GM12878 (cell line): ENCODE measurements around the gene ENTPD5.
"Not testable (repeated sequence)": the region's sequence is repeated elsewhere in the genome, so short reads cannot be mapped to it uniquely, and the experiment has no call there.

Experiments
- EP300 ChIP-seq, 2 experiments: fragments of 150-350 bp in 1 of 2; IDR thresholded peaks; 2 replicates each; pipeline ENCODE4 v1.6.1; 2011 to 2012; ENCODE audit warnings: low read depth in 2 of 2, low read length in 2 of 2, borderline replicate concordance in 1 of 2, improper control_type of control experiment in 1 of 2, inconsistent platforms in 1 of 2; ENCODE audit not compliant: control insufficient read depth in 1 of 2
- POLR2A ChIP-seq: IDR thresholded peaks from 2 replicates; pipeline ENCODE4 v1.6.1; 2011; ENCODE audit warnings: low read depth, mild to moderate bottlenecking, low read length
- POLR2AphosphoS2 ChIP-seq: IDR thresholded peaks from 2 replicates; pipeline ENCODE4 v1.6.1; 2011; ENCODE audit warnings: low read depth, mild to moderate bottlenecking, low read length, improper control_type of control experiment, moderate library complexity
- SREBF2 ChIP-seq: IDR thresholded peaks from 2 replicates; pipeline ENCODE4 v1.6.1; 2012; ENCODE audit warnings: mild to moderate bottlenecking, low read length
- TF ChIP-seq, protein P1 (sequence below), 3 experiments: IDR thresholded peaks in 2 of 3; conservative IDR thresholded peaks in 1 of 3; 2 replicates each; pipeline ENCODE4 v1.5.1; 2011; ENCODE audit warnings: low read depth in 3 of 3, low read length in 3 of 3, mild to moderate bottlenecking in 3 of 3, control low read depth in 2 of 3, moderate library complexity in 2 of 3, inconsistent platforms in 1 of 3, mixed read lengths in 1 of 3; ENCODE audit not compliant: control insufficient read depth in 2 of 3, insufficient read depth in 1 of 3; ENCODE audit errors: extremely low read depth in 1 of 3
- TF ChIP-seq, protein P2 (sequence below): fragments of 450-650 bp; IDR thresholded peaks from 2 replicates; pipeline ENCODE4 v1.6.1; 2017; ENCODE audit warnings: mild to moderate bottlenecking, moderate library complexity

DNA sequence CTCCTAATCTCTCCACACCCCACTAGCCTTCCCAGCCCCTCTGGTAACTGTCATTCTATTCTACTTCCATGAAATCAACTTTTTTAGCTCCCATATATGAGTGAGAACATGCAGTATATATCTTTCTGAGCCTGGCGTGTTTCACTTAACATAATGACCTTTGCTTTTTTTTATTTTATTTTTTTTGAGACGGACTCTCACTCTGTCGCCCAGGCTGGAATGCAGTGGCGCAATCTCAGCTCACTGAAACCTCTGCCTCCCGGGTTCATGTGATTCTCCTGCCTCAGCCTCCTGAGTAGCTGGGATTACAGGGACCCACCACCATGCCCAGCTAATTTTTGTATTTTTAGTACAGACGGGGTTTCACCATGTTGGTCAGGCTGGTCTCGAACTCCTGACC lies 30.4 kb downstream of the ENTPD5 start:
- TF ChIP-seq POLR2AphosphoS2; SREBF2; POLR2A; EP300 (IDR thresholded peaks at IDR 0.05; ENCODE audit: borderline replicate concordance in 1 of 2, control insufficient read depth in 1 of 2, low read depth in 2 of 2, low read length in 2 of 2): not testable (repeated sequence)
- TF ChIP-seq, protein P1, sequence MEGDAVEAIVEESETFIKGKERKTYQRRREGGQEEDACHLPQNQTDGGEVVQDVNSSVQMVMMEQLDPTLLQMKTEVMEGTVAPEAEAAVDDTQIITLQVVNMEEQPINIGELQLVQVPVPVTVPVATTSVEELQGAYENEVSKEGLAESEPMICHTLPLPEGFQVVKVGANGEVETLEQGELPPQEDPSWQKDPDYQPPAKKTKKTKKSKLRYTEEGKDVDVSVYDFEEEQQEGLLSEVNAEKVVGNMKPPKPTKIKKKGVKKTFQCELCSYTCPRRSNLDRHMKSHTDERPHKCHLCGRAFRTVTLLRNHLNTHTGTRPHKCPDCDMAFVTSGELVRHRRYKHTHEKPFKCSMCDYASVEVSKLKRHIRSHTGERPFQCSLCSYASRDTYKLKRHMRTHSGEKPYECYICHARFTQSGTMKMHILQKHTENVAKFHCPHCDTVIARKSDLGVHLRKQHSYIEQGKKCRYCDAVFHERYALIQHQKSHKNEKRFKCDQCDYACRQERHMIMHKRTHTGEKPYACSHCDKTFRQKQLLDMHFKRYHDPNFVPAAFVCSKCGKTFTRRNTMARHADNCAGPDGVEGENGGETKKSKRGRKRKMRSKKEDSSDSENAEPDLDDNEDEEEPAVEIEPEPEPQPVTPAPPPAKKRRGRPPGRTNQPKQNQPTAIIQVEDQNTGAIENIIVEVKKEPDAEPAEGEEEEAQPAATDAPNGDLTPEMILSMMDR (IDR thresholded peaks at IDR 0.05 in 2 of 3, conservative IDR thresholded peaks at IDR 0.05 in 1 of 3; ENCODE audit: control insufficient read depth in 2 of 3, extremely low read depth in 1 of 3, insufficient read depth in 1 of 3, low read depth in 3 of 3, low read length in 3 of 3): not testable (repeated sequence)
- TF ChIP-seq, protein P2, sequence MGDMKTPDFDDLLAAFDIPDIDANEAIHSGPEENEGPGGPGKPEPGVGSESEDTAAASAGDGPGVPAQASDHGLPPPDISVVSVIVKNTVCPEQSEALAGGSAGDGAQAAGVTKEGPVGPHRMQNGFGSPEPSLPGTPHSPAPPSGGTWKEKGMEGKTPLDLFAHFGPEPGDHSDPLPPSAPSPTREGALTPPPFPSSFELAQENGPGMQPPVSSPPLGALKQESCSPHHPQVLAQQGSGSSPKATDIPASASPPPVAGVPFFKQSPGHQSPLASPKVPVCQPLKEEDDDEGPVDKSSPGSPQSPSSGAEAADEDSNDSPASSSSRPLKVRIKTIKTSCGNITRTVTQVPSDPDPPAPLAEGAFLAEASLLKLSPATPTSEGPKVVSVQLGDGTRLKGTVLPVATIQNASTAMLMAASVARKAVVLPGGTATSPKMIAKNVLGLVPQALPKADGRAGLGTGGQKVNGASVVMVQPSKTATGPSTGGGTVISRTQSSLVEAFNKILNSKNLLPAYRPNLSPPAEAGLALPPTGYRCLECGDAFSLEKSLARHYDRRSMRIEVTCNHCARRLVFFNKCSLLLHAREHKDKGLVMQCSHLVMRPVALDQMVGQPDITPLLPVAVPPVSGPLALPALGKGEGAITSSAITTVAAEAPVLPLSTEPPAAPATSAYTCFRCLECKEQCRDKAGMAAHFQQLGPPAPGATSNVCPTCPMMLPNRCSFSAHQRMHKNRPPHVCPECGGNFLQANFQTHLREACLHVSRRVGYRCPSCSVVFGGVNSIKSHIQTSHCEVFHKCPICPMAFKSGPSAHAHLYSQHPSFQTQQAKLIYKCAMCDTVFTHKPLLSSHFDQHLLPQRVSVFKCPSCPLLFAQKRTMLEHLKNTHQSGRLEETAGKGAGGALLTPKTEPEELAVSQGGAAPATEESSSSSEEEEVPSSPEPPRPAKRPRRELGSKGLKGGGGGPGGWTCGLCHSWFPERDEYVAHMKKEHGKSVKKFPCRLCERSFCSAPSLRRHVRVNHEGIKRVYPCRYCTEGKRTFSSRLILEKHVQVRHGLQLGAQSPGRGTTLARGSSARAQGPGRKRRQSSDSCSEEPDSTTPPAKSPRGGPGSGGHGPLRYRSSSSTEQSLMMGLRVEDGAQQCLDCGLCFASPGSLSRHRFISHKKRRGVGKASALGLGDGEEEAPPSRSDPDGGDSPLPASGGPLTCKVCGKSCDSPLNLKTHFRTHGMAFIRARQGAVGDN: not testable (repeated sequence)
